Kidney glomerular epithelial cell (primary cell): ENCODE data around the gene AGRN.
"Not testable (repeated sequence)": the region's sequence is repeated elsewhere in the genome, so short reads cannot be mapped to it uniquely, and the experiment has no call there.

Source experiments
- DNase-seq: peaks from one replicate; lab custom pipeline; 2025; lab: John Stamatoyannopoulos, UW

AGRN gene

DNA sequence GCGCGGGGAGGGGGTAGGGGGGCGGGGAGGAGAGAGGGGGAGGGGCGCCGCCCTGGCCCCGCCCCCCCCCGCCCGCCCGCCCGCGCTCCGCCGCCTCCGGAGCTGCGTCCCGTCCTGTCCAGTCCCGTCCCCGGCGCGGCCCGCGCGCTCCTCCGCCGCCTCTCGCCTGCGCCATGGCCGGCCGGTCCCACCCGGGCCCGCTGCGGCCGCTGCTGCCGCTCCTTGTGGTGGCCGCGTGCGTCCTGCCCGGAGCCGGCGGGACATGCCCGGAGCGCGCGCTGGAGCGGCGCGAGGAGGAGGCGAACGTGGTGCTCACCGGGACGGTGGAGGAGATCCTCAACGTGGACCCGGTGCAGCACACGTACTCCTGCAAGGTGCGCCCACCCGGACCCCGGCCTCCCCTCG is at the start of gene AGRN:
Gene AGRN (plus strand): TSS at position 121 of the 405 bp plus-strand sequence. CDS start 53 bp downstream, at position 174.
- no peak for DNase-seq

GRCh38 chr1:970242-970972 is 49.5 kb upstream of the AGRN start:
- no peak for DNase-seq

GRCh38 chr1:970973-971730 is 48.8 kb upstream of the AGRN start:
- no peak for DNase-seq

DNA sequence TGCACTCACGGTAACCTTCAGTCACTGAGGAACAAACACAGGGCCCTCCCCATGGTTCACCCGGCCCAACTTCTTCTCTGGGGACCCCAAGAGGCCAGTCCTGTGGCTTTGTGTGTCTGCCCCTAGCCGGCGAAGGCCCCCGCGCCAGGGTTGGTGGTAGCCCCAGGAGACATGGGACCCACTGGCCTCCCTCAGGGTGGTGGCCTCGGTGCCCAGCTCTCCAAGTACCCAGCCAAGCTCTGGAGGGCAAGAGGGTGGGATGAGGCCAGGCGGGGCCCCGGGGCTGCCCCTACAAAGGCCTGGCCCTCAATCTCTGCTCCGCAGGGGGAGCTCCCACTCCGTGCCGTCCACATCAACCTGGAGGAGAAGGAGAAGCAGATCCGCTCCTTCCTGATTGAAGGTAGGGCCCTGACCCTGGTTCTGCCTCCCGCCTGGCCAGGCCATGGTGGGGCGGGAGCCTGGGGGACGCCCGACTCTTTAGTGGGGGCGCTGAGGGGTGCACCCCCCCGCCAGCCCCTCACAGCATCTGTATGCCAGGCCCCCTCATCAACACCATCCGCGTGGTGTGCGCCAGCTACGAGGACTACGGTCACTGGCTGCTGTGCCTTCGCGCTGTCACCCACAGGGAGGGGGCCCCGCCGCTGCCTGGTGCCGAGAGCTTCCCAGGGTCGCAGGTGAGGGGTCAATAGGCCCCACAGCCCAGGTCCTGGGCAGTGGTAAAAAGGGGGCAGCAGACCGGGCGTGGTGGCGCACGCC is 48.0 kb upstream of the AGRN start:
- DNase-seq: no peak

DNA sequence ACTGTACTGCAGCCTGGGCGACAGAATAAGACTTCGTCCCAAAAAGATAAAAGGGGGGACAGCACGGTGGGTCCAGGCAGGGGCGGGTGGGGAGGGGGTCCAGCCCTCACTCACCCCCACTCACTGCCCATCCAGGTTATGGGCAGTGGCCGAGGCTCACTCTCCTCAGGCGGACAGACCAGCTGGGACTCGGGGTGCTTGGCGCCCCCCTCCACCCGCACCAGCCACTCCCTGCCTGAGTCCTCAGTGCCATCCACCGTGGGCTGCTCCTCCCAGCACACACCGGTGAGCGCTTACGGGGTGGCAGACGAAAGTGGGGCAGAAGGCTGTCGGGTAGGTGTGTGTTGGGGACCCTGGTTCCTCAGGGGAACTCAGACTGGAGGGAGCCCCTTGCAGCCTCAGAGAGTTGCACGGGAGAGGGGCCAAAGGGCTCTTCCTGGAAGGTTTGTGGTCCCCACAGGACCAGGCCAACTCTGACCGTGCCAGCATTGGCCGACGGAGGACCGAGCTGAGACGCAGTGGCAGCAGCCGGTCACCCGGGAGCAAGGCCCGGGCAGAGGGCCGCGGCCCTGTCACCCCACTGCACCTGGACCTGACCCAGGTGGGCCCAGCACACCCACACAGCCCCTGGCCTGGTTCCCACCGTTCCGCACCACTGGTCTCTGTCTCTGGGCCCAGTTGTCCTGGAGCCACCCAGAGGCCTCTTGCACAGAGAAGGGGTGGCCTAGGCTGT is 47.0 kb upstream of the AGRN start:
- DNase-seq: no peak

DNA sequence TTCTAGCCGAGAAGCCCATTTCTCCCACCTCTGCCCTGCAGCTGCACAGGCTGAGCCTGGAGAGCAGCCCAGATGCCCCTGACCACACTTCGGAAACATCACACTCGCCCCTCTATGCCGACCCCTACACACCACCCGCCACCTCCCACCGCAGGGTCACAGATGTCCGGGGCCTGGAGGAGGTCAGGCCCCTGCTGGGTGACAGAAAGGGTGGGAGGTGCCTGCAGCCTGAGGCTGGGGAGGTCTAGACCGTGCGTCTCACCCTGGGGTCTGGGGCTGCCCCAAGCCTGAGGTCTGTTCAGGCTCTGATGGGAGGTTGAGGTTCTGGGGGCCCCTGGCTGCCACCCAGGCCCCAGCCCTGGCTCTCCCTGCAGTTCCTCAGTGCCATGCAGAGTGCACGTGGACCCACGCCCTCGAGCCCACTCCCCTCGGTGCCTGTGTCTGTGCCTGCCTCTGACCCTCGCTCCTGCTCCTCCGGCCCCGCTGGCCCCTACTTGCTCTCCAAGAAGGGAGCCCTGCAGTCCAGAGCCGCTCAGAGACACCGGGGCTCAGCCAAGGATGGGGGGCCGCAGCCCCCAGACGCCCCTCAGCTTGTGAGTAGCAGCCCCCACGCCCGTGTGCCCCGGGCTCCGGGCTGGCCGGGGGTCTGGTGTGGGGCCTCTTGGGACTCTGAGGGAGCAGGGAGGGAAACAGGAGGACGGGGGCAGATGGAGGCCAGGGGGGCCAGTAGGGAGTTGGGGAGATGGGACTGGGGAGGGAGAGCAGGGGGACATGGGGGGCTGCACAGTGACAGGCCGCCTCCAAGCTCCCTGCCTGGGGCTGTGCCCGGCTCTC is 46.2 kb upstream of the AGRN start:
- no peak for DNase-seq

- no peak for DNase-seq
These were observed 45.7 kb upstream of the AGRN start for GRCh38 chr1:974293-974640.

DNA sequence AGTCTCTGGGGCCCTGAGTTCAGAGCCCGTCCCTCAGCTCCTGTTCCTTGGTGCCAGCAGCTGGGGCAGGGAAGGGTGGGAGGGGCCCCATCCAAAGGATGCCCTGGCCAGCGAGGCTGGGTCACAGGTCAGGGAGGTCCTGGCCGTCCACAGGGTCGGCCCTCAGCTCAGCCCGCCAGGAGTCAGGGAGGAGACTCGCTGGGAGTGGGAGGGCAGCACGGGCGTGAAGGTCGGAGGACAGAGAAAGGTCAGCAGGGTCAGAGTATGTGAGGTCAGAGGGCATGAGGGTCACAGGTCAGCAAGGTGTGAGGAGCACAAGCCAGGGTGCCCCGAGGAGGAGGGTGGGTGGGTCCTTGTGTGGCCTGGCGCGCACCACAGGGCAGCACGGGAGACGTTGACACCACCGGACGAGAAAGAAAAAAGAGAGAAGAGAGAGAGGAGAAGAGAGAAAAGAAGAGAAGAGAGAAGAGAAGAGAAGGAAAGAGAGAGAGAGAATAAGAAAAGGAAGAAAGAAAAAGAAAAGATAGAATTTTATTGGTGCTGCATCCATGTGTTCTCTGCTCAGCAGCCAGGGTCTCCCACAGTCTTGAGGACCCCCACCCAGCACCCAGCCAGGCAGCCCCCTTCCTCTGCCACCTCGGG is 45.1 kb upstream of the AGRN start:
- DNase-seq: no peak

- DNase-seq: no peak
These were observed 44.6 kb upstream of the AGRN start for GRCh38 chr1:975365-975764.

DNA sequence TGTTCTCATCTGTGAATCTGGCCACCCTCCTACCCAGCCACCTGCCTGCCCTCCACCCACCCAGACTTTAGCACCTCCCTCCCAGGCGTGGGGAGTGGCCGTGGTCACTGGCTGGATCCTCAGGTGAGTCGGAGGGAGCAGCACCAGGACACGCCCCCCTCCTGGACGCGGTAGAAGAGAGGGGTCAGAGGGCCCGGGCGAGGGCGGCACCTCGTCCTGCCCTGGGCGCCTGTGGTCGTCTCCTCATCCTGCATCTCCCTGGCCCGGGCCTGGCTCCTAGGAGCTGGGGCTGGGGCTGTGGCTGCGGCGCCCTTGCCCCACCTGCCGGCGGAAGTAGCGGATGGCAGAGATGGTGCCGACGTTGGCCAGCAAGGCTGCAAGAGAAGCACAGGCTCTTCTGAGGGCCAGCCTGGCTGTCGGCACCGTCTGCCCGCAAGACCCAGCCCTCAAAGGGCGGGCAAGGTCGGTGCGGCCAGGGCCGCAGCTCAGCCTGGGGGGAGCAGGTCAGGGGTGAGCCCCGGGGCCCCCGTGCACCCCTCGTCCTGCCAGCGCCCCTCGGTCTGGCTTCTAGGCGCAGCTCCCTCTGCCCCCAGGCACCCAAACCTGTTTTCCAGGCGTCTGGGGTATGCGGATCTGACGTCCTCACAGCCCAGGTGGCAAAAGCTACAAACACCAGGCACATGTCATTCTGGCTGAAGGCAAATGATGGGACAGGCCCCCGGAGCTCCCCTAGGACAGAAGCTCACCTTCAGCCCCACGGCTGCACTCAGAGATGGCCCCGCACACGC is 43.8 kb upstream of the AGRN start:
- DNase-seq: no peak

GRCh38 chr1:976791-977190 is 43.1 kb upstream of the AGRN start:
- DNase-seq: not testable (repeated sequence)

DNA sequence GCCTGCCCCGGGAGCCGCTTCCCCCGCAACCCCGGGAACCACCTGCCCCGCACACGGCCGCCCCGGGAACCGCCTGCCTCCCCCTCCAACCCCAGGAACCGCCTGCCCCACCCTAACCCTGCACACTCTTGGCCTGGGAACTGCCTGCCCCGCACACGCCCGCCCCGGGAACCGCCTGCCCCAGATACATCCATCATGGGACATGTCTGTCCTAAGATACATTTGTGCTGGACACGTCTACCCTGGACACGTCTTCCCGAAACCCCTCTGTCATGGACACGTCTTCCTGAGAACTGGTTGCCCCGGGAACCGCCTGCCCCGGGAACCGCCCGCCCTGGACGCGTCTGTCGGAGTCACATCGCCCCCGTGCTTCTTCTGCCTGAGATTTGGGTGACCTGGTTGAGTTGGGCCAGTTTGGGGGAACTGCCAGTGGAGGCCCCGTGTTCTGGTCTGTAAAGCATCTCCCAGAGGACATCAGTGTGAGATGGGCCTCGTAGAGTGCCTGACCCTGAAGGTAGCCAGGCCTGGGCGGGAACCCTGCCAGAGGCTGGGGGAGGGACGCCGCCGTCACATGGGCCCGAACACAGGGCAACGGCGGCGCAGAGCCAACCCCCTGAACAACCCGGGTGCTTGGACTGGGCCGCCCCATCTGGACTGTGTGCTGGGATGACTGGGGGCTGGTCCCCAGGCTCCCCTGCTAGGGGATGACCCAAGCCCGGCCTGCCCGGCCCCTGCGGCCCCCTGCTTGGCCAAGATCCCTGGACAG is 41.7 kb upstream of the AGRN start:
- no peak for DNase-seq

GRCh38 chr1:978835-979743 is 40.8 kb upstream of the AGRN start:
- DNase-seq: no peak

DNA sequence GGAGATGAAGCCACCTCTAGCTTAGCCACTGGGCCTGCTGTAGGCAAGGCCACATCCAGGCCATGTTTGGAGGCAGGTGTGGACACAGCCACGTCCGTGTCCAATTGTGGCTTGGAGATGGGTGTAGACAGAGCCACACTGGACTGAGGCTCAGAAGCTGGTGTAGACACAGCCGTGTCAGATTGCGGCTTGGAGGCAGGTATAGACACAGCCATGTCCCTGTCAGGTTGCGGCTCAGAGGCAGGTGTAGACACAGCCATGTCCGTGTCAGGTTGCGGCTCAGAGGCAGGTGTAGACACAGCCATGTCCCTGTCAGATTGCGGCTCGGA is 40.2 kb upstream of the AGRN start:
- no peak for DNase-seq

- DNase-seq: no peak
These were observed 39.8 kb upstream of the AGRN start for GRCh38 chr1:980137-980571.

GRCh38 chr1:980602-981395 is 39.1 kb upstream of the AGRN start:
- no peak for DNase-seq

DNA sequence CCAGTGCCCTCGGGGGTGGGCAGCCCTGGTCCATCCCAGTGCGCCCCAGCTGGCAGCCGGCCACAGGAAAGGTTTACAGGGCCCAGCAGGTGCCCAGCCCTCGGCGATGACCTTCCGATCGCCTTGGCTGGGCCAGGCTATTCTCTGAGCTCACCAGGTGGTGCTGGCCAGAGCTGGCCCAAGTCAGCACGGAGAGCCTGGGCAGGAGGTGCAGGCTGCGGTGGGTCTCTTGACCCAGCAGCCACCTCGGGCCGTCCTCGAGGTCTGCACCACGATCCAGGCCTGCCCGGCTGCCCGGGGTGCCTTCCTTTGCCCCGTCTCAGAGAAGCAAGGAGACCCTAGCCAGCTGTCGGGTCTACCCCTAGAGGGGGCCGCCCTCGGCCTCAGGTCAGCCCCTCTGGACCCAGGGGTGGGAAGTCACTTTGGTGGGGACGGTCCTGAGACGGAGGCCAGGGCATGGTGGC is 38.4 kb upstream of the AGRN start:
- no peak for DNase-seq
